HepG2 (cell line): ENCODE results near the gene SPSB1. TPM values are rescaled to one million over a fixed set of nuclear protein-coding genes. Genes with fewer than 3 reads are reported as not detected.

ENCODE experiments used
- ARNTL ChIP-seq: sonication (generic); formaldehyde crosslinking; IDR thresholded peaks from 2 replicates; pipeline ENCODE4 v1.4.0; 2020; ENCODE audit warnings: mild to moderate bottlenecking, missing genetic modification reagents
- CEBPZ ChIP-seq: IDR thresholded peaks from 2 replicates; pipeline ENCODE4 v1.6.1; 2012; ENCODE audit warnings: low read length, improper control_type of control experiment
- FOXA1 ChIP-seq, 2 experiments: fragments of 450-650 bp in 1 of 2; sonication (generic) in 1 of 2; formaldehyde crosslinking in 1 of 2; IDR thresholded peaks; 2 replicates each; pipeline versions ENCODE4 v1.4.0 to v1.6.1; 2016 to 2020; ENCODE audit warnings: missing genetic modification reagents in 1 of 2
- GATAD2A ChIP-seq: IDR thresholded peaks from 2 replicates; pipeline ENCODE4 v1.6.1; 2016
- HDAC2 ChIP-seq: sonication (generic); formaldehyde crosslinking; IDR thresholded peaks from 2 replicates; pipeline ENCODE4 v1.4.0; 2020; ENCODE audit warnings: missing genetic modification reagents
- KMT2A ChIP-seq: sonication (generic); formaldehyde crosslinking; IDR thresholded peaks from 2 replicates; pipeline ENCODE4 v1.4.0; 2020; ENCODE audit warnings: missing genetic modification reagents
- MEIS1 ChIP-seq: sonication (generic); formaldehyde crosslinking; IDR thresholded peaks from 2 replicates; pipeline ENCODE4 v1.9.0; 2021; ENCODE audit warnings: mild to moderate bottlenecking, missing genetic modification reagents, moderate library complexity, borderline replicate concordance
- MTF1 ChIP-seq: sonication (generic); formaldehyde crosslinking; IDR thresholded peaks from 2 replicates; pipeline ENCODE4 v1.5.0; 2020; ENCODE audit warnings: missing genetic modification reagents
- SP5 ChIP-seq: IDR thresholded peaks from 2 replicates; pipeline ENCODE4 v1.6.1; 2016; ENCODE audit warnings: low read depth, borderline replicate concordance
- SPEN ChIP-seq: sonication (generic); formaldehyde crosslinking; IDR thresholded peaks from 2 replicates; pipeline ENCODE4 v1.5.1; 2020; ENCODE audit warnings: low read depth, mild to moderate bottlenecking, missing genetic modification reagents
- STAG1 ChIP-seq: sonication (generic); formaldehyde crosslinking; IDR thresholded peaks from 2 replicates; pipeline ENCODE4 v1.4.0; 2020; ENCODE audit warnings: missing genetic modification reagents
- TBL1XR1 ChIP-seq: fragments of 150-350 bp; IDR thresholded peaks from 2 replicates; pipeline ENCODE4 v1.6.1; 2014; ENCODE audit warnings: borderline replicate concordance, low read length; ENCODE audit not compliant: partially characterized antibody
- ZBTB21 ChIP-seq: sonication (generic); formaldehyde crosslinking; IDR thresholded peaks from 2 replicates; pipeline ENCODE4 v1.4.0; 2020; ENCODE audit warnings: missing genetic modification reagents
- ZBTB38 ChIP-seq: sonication (generic); formaldehyde crosslinking; IDR thresholded peaks from 2 replicates; pipeline ENCODE4 v1.5.1; 2020; ENCODE audit warnings: mild to moderate bottlenecking, missing genetic modification reagents
- ZFX ChIP-seq: sonication (generic); formaldehyde crosslinking; IDR thresholded peaks from 2 replicates; pipeline ENCODE4 v1.4.0; 2020; ENCODE audit warnings: mild to moderate bottlenecking, low read depth, missing genetic modification reagents, moderate library complexity
- ZNF318 ChIP-seq: sonication (generic); formaldehyde crosslinking; IDR thresholded peaks from 2 replicates; pipeline ENCODE4 v1.4.0; 2020; ENCODE audit warnings: mild to moderate bottlenecking, missing genetic modification reagents
- ZNF354B ChIP-seq: sonication (generic); formaldehyde crosslinking; IDR thresholded peaks from 2 replicates; pipeline ENCODE4 v1.8.0; 2022; ENCODE audit warnings: mild to moderate bottlenecking, missing genetic modification reagents
- ZNF543 ChIP-seq: sonication (generic); formaldehyde crosslinking; IDR thresholded peaks from 2 replicates; pipeline ENCODE4 v1.4.0; 2020; ENCODE audit warnings: mild to moderate bottlenecking, missing genetic modification reagents
- polyA plus RNA-seq, 8 experiments: library from polyadenylated mRNA; depleted of rRNA in 3 of 8; stranded (reverse) in 7 of 8; unstranded in 1 of 8; fragments of >200 nt; fragmentation: Illumina TruSeq in 4 of 8; extraction: Trizol in 4 of 8; gene quantifications; 2 replicates each; pipeline versions ENCODE4 v1.2.1 to v1.2.3, GENCODE V29; 2011 to 2016; ENCODE audit warnings: low read depth in 4 of 8, missing spikeins in 1 of 8, mixed read lengths in 1 of 8; ENCODE audit not compliant: insufficient read depth in 1 of 8
- total RNA-seq, 5 experiments: library from RNA; depleted of rRNA; stranded (reverse); fragments of >200 nt; fragmentation: Illumina TruSeq; extraction: Trizol; gene quantifications; 2 replicates each; pipeline ENCODE4 v1.2.3, GENCODE V29; 2016; ENCODE audit warnings: low read depth in 1 of 5

Gene SPSB1
- total and polyA plus RNA-seq, 2 of the 13 experiments (the other 11 are each of a cell fraction or from before 2014, with no cell fraction given), result 5.0 to 8.0 TPM

GRCh38 chr1:9279172-9279840 is 13.4 kb upstream of the SPSB1 start (continued):
- no peak for TF ChIP-seq ZNF318
- no peak for TF ChIP-seq MTF1 (CRISPR knock-in tag)
- no peak for TF ChIP-seq SPEN (CRISPR knock-in tag)
- TF ChIP-seq KMT2A (CRISPR knock-in tag), result 0 out of 2 replicates have a peak, but pooled peaks have one; percentile 22
- no peak for TF ChIP-seq ZNF543 (CRISPR knock-in tag)
- no peak for TF ChIP-seq MEIS1 (CRISPR knock-in tag)
- no peak for TF ChIP-seq CEBPZ
- TF ChIP-seq ARNTL (CRISPR knock-in tag), result no peak
- TF ChIP-seq TBL1XR1, result no peak
- TF ChIP-seq HDAC2 (CRISPR knock-in tag), result peak; percentile 62; the same call in 1 of the 2 replicates
- no peak for TF ChIP-seq ZBTB21
- TF ChIP-seq STAG1 (CRISPR knock-in tag), result no peak
- TF ChIP-seq ZFX (CRISPR knock-in tag), result peak; percentile 77
- TF ChIP-seq FOXA1 (IDR thresholded peaks at IDR 0.05), result no peak
- TF ChIP-seq FOXA1 (CRISPR knock-in tag; IDR thresholded peaks at IDR 0.05), result no peak
- 0 out of 2 replicates have a peak, but pooled peaks have one; percentile 24 for TF ChIP-seq SP5 (CRISPR knock-in tag)
- TF ChIP-seq ZNF354B (CRISPR knock-in tag), result no peak
- peak; percentile 54; the same call in 1 of the 2 replicates for TF ChIP-seq GATAD2A (CRISPR knock-in tag)
- no peak; the same call in 1 of the 2 replicates for TF ChIP-seq ZBTB38 (CRISPR knock-in tag)
